ENCODE measurements around the gene EIF1AD.

Gene EIF1AD

DNA sequence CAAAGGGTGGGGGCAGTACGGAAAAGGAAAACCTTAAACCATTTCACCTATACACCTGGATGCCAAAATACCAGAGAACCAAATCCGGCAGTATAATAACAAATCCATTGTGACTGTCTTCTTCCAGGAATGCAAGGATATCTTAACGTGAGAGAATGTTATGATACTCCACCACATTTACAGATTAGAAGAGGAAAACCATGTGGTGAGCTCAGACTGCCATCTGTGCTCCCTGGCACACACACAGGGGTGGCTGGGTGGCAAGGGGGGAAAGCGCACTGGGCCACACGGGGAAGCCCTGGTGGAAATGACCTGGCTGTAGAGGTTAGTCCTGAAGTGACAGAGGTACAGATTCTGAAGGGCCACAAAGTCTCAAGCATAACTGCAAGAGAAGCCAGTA lies 9.9 kb downstream of the EIF1AD start:
- Mint-ChIP-seq H3K27ac (no peak overlapping the region), H3K4me3 (no peak overlapping the region), H3K4me1 (ENCODE audit: low read depth) (peaks cover 7% of the 10 kb centered on the region), H3K9me3 (ENCODE audit: low read depth) (no peaks in the 10 kb centered on the region), H3K27me3 (no peaks in the 10 kb centered on the region), H3K36me3 (no peaks in the 10 kb centered on the region)

DNA sequence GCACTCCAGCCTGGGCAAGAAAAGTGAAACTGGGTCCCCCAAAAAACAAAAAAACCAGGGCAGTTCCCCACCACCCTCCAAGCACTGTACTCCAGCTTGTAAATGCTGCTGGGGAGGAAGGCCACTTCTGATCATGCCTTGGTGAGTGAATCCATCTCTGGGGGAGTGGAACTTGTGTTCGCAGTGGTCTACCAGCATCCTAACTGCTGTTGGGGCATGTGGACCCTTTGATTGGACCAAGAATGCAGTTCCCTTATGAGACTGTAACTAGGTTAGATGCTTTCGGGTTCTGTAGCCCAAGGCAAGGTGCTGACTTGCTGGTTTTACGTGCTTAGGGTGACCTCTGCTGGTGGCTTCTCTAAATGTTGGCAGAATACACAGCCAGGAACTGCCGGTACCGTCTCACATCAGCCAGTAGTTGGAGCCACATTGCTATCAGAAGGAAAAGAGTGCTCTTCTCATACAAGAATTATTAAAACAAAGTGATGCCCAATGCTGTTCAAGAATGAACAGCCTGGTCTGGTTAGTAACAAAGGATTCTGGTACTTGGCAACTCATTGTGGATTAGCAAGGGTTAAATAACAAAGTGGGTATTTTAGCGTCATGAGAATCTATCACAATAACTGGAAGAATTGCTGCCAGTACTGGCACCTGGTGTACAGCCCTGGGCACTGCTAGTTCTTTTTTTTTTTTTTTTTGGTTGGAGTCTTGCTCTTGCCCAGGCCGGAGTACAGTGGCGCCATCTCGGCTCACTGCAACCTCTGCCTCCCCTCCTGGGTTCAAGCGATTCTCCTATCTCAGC lies 13.0 kb downstream of the EIF1AD start:
- Mint-ChIP-seq H3K4me3 (no peak overlapping the region), H3K27me3 (no peaks in the 10 kb centered on the region), H3K4me1 (ENCODE audit: low read depth) (peaks cover 5% of the 10 kb centered on the region), H3K36me3 (no peaks in the 10 kb centered on the region), H3K27ac (peak overlapping the region; percentile 67), H3K9me3 (ENCODE audit: low read depth) (no peaks in the 10 kb centered on the region)

DNA sequence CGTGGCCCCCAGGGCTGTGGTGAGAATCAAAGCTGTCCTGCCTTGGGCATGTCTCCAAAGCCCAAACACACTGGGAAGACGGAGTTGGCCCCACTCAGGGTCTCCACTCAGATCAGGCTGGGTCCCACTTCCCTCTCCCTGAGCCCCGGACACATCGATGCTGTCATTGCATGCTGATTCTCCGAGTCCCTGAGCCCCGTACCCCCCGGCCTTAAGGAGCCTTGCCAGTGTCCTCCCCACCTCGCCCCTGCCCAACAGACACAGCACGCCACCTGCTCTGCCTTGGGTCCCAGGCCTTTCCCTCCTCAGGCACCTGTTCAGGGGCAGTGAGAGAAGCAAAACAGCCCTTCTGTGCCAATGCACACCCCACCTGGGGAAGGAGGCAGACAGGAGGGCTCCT lies 14.6 kb downstream of the EIF1AD start:
- Mint-ChIP-seq H3K27ac (no peak overlapping the region), H3K4me1 (ENCODE audit: low read depth) (peaks cover 5% of the 10 kb centered on the region), H3K27me3 (no peaks in the 10 kb centered on the region), H3K4me3 (no peak overlapping the region), H3K36me3 (no peaks in the 10 kb centered on the region), H3K9me3 (ENCODE audit: low read depth) (no peaks in the 10 kb centered on the region)

DNA sequence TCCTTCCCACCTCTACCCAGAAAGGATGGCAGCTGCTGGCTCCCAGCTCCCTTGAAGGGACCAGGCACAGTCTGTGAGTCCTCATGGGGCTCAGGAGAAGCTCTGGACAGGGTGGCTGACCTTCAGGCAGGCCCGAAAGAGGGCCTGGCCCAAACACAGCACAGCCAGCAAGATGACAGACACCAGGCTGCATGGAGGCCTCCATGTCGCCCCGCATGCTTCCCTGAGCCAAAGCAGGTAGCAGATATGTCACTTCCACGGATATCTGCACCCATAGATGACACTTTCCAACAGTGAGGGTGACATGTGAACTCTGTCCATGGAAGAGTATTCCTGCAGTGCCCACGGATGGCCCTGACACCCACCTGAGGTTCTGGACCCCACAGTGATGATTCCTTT lies 18.4 kb downstream of the EIF1AD start:
- Mint-ChIP-seq H3K4me3 (no peak overlapping the region), H3K27ac (no peak overlapping the region), H3K9me3 (ENCODE audit: low read depth) (no peaks in the 10 kb centered on the region), H3K4me1 (ENCODE audit: low read depth) (no peaks in the 10 kb centered on the region), H3K27me3 (no peaks in the 10 kb centered on the region), H3K36me3 (no peaks in the 10 kb centered on the region)

DNA sequence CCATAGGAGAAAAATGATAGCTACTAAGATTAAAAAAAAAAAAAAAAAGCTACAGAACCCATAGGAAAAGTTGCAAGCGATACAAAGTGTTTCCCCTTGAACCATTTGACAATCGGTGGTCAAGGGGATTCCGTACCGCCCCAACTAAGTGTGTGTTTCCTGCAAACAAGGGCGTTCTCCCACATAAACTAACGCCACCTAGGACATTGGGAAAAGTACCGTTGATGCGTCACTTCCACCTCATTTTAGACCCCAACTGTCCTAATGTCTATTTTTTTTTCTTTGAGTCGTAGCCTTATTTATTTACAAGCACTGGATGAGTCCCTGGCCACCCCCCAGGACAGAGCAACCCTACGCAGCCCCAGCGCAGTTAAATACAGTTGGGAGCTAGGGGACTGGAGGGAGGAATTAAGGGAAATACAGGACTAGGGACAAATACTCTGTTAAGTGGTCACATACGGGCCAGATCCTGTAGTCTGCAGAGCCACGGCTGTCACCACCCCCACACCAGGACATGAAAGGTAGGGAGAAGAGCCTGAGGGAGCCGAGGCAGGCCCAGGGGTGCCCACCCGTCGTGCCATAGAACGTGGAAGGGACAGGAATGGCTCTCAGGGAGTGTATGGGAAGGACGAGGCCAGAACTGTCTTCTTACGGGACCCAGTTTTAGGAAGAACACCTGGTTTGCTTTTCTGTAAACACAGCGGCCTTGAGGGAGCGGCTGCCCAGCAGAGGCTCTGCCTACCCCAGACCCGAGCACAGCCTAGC lies 19.0 kb downstream of the EIF1AD start:
- no peak overlapping the region for H3K27ac Mint-ChIP-seq
- no peaks in the 10 kb centered on the region for H3K4me1 Mint-ChIP-seq (ENCODE audit: low read depth)
- no peaks in the 10 kb centered on the region for H3K27me3 Mint-ChIP-seq
- no peaks in the 10 kb centered on the region for H3K9me3 Mint-ChIP-seq (ENCODE audit: low read depth)
- H3K4me3 Mint-ChIP-seq = no peak overlapping the region
- H3K36me3 Mint-ChIP-seq = no peaks in the 10 kb centered on the region

DNA sequence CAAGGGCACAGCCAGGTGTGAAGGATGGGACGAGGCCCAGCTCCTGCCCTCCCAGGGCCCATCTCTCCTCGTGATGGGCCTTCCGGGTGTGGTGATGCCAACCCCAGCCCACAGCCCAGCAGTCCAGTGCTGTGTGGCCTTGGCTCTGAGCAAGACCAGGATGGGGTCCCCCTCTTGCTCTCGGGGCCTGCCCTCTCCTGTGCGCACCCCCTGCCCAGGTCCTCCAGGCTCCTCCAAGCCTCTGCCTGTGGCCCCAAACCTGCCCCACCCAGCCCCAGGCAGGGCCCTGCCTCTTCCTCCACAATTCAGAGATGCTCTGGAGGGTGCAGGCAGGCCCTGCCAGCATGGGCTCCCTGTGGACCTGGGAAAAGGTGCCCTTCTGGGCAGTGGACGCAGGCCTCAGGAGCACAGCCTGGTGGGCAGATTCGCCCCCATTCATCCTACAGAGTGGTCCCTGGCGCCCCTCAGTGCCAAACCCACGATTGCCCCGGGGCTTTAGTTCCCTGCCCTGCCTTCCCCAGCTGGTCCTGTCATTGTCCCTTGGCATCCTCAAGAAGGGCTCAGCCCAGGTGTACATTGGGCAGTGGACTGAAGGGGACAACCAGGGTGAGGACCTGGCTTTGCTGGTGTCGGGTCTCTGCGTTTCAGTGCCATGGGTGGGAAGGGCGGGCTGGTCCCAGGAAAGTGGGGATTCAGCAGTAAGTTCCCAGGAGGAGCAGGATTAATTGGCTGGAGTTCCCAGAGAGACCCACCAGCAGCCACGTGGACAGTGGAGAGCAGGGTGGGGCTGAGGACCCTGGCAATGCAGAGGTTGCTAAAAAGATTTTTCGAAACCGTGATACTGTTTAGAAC lies 19.8 kb downstream of the EIF1AD start:
- no peaks in the 10 kb centered on the region for H3K36me3 Mint-ChIP-seq
- H3K9me3 Mint-ChIP-seq (ENCODE audit: low read depth) = no peaks in the 10 kb centered on the region
- H3K4me3 Mint-ChIP-seq = no peak overlapping the region
- no peaks in the 10 kb centered on the region for H3K27me3 Mint-ChIP-seq
- H3K27ac Mint-ChIP-seq = no peak overlapping the region
- no peaks in the 10 kb centered on the region for H3K4me1 Mint-ChIP-seq (ENCODE audit: low read depth)

DNA sequence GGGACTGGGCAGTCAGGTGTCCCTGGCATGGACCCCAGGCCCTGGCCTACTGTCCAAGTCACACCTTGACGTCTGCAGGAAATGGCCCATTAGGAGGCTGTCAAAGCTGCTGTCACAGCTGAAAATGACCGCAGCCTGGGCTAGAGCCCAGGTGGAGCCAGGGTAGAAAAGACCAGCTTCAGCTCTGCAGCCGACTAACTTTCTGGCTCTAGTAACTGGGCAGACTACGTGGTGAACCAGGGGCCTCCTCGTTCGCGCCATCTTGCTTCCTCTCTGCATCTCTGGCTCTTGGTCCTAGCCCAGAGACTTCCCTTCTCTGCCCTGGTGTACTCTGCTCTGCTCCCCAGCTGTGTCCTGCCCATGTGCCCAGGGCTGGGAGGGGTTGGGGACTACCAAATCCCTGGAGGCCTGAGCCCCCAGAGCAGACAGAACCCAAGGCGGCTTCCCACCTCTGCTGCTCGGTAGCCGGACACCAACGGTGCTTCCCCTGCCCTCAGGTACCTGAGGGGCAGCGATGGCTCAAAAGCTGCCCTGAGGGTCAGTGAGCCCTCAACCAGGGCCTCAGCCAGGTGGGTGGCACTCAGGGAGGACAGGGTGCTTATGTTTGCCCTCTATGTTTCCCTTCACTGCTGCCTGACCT lies 20.7 kb downstream of the EIF1AD start:
- Mint-ChIP-seq H3K27ac (no peak overlapping the region), H3K4me1 (ENCODE audit: low read depth) (no peaks in the 10 kb centered on the region), H3K27me3 (no peaks in the 10 kb centered on the region), H3K4me3 (no peak overlapping the region), H3K9me3 (ENCODE audit: low read depth) (no peaks in the 10 kb centered on the region), H3K36me3 (no peaks in the 10 kb centered on the region)

DNA sequence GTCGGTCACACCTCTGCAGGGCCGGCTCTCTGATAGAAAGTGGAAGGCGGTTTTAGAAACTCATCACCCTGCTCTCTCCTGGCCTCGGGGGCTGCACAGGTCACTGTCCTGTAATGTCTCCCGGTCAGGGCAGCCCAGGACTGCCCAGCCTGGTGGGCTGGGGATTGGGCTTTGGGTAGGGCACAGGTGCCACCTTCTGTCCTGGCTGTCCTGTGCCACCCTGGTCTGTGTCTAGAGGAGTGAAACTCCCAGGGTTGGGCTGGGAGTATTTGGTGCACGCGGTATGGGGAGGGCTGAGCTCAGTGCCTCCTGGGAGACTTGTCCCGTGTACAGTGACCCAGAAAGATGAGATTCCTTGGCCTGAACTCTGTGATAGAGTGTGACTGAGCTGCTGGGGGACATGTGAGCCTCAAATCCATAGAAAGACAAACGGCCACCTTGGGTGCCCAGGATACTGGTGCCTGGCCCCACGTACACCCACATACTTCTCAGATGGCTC lies 22.6 kb downstream of the EIF1AD start:
- Mint-ChIP-seq H3K9me3 (ENCODE audit: low read depth) (no peaks in the 10 kb centered on the region), H3K27me3 (no peaks in the 10 kb centered on the region), H3K27ac (no peak overlapping the region), H3K36me3 (no peaks in the 10 kb centered on the region), H3K4me3 (no peak overlapping the region), H3K4me1 (ENCODE audit: low read depth) (no peaks in the 10 kb centered on the region)

DNA sequence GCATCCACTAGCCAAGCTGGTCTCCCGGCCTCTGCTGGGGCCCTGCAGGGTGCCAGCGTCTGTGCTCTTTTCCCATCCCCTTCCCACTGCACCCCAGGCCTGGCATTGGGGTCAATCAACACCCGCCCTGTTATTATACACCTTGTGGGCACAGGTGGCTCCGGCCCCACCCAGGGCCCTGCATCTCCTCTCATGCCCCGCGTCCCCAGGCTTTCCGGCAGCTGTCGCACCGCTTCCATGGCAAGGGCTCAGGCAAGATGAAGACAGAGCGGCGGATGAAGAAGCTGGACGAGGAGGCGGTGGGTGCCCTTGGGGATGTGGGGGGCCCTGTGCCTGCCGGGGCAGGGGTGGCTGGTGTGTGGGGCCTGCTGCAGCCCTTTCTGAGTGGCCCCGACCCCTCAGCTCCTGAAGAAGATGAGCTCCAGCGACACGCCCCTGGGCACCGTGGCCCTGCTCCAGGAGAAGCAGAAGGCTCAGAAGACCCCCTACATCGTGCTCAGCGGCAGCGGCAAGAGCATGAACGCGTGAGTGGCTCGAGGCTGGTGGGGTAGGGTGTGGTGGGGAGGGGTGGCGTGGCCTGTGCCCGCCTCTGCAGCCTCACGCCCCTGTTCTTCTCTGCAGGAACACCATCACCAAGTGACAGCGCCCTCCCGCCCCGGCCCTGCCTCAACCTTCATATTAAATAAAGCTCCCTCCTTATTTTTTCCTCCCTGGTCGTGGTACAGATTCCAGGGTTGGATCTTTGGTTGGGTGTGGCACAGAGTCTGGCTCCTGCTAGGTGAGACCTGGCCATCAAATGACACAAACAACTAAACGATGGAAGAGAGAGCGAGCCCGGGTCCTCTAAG lies 23.3 kb downstream of the EIF1AD start:
- no peak overlapping the region for H3K4me3 Mint-ChIP-seq
- no peak overlapping the region for H3K27ac Mint-ChIP-seq
- H3K4me1 Mint-ChIP-seq (ENCODE audit: low read depth) = no peaks in the 10 kb centered on the region
- H3K27me3 Mint-ChIP-seq = no peaks in the 10 kb centered on the region
- H3K9me3 Mint-ChIP-seq (ENCODE audit: low read depth) = no peaks in the 10 kb centered on the region
- peaks cover under 1% of the 10 kb centered on the region for H3K36me3 Mint-ChIP-seq

DNA sequence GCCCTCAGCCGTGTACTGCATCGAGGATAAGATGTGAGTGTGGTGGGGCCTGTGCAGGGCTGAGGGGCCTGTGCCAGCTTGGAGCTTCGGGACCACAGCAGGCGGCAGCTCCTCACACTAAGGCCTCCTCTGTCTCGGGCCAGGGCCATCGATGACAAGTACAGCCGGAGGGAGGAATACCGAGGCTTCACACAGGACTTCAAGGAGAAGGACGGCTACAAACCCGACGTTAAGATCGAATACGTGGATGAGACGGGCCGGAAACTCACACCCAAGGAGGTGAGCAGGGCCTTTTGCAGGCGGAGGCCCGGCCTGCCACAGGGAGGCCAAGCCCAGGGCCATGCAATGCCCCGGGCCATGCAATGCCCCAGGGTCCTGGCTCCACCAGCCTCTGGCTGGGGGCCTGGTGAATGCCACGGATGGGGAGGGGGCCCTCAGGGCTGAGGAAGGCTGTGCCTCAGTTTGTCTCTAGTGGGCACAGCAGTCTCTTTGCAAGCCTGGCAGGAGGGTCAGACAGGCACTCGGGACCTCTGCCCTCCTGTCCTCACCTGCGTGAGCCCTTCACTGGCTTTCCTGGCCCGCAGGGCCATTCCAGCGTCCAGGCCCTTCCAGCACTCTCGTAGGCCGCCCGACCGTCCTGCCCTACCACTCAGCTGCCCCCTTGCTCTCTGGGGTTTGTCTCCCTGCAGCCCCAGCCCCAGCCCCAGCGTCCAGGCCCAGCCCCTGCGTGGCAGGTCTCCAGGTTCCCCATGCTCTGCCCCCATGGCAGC lies 24.2 kb downstream of the EIF1AD start:
- Mint-ChIP-seq H3K36me3 (peaks cover 2% of the 10 kb centered on the region), H3K27ac (no peak overlapping the region), H3K4me3 (no peak overlapping the region), H3K9me3 (ENCODE audit: low read depth) (no peaks in the 10 kb centered on the region), H3K27me3 (no peaks in the 10 kb centered on the region), H3K4me1 (ENCODE audit: low read depth) (no peaks in the 10 kb centered on the region)

DNA sequence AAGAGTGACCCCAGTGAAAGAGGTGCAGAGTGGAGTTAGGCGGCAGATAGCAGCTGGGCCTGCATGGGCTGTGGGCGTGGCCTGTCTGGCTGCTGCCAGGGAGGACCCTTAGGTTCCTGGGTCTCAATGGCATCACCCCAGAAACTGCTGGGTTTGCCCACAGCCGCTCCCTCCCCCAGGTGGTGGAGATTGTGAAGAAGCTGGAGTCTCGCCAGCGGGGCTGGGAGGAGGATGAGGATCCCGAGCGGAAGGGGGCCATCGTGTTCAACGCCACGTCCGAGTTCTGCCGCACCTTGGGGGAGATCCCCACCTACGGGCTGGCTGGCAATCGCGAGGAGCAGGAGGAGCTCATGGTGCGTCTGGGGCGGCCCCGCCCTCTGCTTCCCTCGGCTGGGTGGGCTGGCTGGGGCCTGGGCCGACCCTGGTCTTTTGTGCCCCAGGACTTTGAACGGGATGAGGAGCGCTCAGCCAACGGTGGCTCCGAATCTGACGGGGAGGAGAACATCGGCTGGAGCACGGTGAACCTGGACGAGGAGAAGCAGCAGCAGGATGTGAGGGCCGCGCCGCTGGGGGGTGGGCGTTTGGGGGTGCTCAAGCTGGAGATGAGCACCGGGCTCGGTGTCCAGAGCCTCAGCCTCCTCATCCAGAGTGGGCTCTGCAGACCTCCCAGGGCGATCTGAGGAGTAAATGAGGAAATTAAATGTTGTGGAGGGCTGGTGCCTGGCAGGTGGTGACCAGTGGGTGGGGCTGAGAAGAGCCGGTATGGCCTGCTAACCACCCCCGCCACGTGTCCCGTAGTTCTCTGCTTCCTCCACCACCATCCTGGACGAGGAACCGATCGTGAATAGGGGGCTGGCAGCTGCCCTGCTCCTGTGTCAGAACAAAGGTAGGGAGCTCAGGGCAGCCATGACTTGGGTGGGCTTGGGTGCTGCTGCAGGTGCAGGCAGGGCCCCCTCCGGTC lies 25.5 kb downstream of the EIF1AD start:
- Mint-ChIP-seq H3K27ac (no peak overlapping the region), H3K27me3 (no peaks in the 10 kb centered on the region)

DNA sequence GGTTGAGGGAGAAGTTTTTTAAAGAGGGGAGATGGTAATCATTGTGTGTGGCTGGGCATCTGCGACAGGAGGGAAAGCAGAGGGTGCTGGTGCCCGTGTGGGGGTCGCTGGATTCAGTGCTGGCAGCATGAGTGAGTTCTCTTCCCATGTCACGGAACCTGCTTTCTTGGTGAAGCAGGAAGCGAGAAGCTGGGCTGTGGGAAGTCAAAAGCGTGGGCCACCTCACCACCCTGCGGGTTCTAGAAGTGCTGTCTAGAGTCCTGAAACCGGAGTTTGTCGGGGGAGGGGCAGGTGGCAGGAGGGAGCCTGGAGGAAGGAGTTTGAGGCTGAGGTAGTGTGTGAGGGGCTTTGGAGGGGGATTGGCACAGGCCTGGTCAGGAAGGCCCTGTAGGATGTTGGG lies 26.2 kb downstream of the EIF1AD start:
- Mint-ChIP-seq H3K9me3 (ENCODE audit: low read depth) (no peaks in the 10 kb centered on the region), H3K4me3 (no peak overlapping the region), H3K27ac (peak overlapping the region; percentile 54), H3K4me1 (ENCODE audit: low read depth) (peaks cover 2% of the 10 kb centered on the region), H3K27me3 (no peaks in the 10 kb centered on the region), H3K36me3 (peaks cover 2% of the 10 kb centered on the region)

More for the DNA sequence above, 25.5 kb downstream of the EIF1AD start:
- Mint-ChIP-seq H3K4me3 (no peak overlapping the region), H3K4me1 (ENCODE audit: low read depth) (peaks cover 2% of the 10 kb centered on the region), H3K9me3 (ENCODE audit: low read depth) (no peaks in the 10 kb centered on the region), H3K36me3 (peaks cover 2% of the 10 kb centered on the region)

Data from activated naive CD8-positive, alpha-beta T cell (primary cell).